Nephron progenitor cell (in vitro differentiated cells): Measurements from ENCODE around the gene NMBR.
"Not testable (repeated sequence)": the region's sequence is repeated elsewhere in the genome, so short reads cannot be mapped to it uniquely, and the experiment has no call there.

Experiments
- DNase-seq: peaks from one replicate; pipeline ENCODE4 v3.0.0; 2021
- H3K27ac Mint-ChIP-seq: 2 replicates; pipeline ENCODE4 v1.8.0; 2021; ENCODE audit warnings: mild to moderate bottlenecking, moderate library complexity, mixed read lengths
- H3K27me3 Mint-ChIP-seq: 2 replicates; pipeline ENCODE4 v1.8.0; 2021; ENCODE audit warnings: mild to moderate bottlenecking, low read depth, mixed read lengths; ENCODE audit not compliant: poor library complexity
- H3K36me3 Mint-ChIP-seq: 2 replicates; pipeline ENCODE4 v1.8.0; 2021; ENCODE audit warnings: low read depth, mixed read lengths
- H3K4me1 Mint-ChIP-seq: 2 replicates; pipeline ENCODE4 v1.8.0; 2021; ENCODE audit warnings: mixed read lengths
- H3K4me3 Mint-ChIP-seq: 2 replicates; pipeline ENCODE4 v1.8.0; 2021; ENCODE audit warnings: mild to moderate bottlenecking, moderate library complexity, mixed read lengths
- H3K9me3 Mint-ChIP-seq: 2 replicates; pipeline ENCODE4 v1.8.0; 2021; ENCODE audit warnings: mild to moderate bottlenecking, moderate library complexity, mixed read lengths
- TF ChIP-seq, protein P1 (sequence below): fragments of 200-600 bp; sonication (generic); IDR thresholded peaks from 2 replicates; pipeline ENCODE4 v1.5.0; 2021; ENCODE audit warnings: antibody characterized with exemption

NMBR gene

DNA sequence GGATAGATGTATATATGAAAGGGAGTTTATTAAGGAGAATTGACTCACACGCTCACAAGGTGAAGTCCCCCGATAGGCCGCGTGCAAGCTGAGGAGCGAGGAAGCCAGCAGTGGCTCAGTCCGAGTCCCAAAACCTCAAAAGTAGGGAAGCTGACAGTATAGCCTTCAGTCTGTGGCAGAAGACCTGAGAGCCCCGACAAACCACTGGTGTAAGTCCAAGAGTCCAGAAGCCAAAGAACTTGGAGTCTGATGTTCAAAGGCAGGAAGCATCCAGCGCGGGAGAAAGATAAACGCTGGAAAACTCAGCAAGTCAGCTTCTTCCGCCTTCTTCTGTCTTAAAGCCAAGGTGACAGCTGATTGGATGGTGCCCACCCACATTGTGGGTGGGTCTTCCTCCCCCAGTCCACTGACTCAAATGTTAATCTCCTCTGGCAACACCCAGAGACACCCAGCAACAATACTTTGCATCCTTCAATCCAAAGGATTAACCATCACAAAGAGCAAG lies 116.8 kb downstream of the NMBR start:
- Mint-ChIP-seq H3K27me3 (no peaks in the 10 kb centered on the region), H3K4me3 (peak overlapping the region; percentile 66), H3K4me1 (no peaks in the 10 kb centered on the region), H3K27ac (no peak overlapping the region), H3K36me3 (no peaks in the 10 kb centered on the region), H3K9me3 (peaks cover 19% of the 10 kb centered on the region)
- TF ChIP-seq, protein P1, sequence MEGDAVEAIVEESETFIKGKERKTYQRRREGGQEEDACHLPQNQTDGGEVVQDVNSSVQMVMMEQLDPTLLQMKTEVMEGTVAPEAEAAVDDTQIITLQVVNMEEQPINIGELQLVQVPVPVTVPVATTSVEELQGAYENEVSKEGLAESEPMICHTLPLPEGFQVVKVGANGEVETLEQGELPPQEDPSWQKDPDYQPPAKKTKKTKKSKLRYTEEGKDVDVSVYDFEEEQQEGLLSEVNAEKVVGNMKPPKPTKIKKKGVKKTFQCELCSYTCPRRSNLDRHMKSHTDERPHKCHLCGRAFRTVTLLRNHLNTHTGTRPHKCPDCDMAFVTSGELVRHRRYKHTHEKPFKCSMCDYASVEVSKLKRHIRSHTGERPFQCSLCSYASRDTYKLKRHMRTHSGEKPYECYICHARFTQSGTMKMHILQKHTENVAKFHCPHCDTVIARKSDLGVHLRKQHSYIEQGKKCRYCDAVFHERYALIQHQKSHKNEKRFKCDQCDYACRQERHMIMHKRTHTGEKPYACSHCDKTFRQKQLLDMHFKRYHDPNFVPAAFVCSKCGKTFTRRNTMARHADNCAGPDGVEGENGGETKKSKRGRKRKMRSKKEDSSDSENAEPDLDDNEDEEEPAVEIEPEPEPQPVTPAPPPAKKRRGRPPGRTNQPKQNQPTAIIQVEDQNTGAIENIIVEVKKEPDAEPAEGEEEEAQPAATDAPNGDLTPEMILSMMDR, result no peak
- DNase-seq, result no peak

DNA sequence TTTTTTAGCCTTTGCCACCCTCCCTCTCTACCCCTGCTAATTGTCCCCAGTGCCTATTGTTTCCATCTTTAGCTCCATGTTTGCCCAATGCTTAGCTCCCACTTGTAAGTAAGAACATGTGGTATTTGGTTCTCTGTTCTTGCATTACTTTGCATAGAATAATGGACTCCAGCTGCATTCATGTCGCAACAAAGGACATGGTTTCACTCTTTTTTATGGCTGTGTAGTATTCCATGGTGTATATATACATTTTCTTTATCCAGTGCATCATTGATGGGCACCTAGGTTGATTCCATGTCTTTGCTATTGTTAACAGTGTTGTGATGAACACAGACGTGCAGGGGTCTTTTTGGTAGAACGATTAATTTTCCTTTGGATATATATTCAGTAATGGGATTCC lies 118.4 kb downstream of the NMBR start:
- H3K4me1 Mint-ChIP-seq, result no peaks in the 10 kb centered on the region
- H3K4me3 Mint-ChIP-seq, result no peak overlapping the region
- no peaks in the 10 kb centered on the region for H3K36me3 Mint-ChIP-seq
- no peak overlapping the region for H3K27ac Mint-ChIP-seq
- no peaks in the 10 kb centered on the region for H3K27me3 Mint-ChIP-seq
- H3K9me3 Mint-ChIP-seq, result peaks cover 19% of the 10 kb centered on the region
- TF ChIP-seq, protein P1, result no peak
- no peak for DNase-seq

DNA sequence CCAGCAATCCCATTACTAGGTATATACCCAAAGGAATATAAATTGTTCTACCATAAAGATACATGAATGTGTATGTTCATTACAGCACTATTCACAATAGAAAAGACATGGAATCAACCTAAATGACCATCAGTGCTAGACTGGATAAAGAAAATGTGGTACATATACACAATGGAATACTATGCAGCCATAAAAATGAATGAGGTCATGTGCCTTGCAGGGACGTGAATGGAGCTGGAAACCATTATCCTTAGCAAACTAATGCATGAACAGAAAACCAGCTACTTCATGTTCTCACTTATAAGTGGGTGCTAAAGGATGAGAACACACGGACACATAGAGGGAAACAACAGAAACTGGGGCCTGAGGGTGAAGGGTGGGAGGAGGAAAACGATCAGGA lies 119.1 kb downstream of the NMBR start:
- H3K27ac Mint-ChIP-seq, DNase-seq, H3K27me3 Mint-ChIP-seq, H3K4me3 Mint-ChIP-seq, H3K36me3 Mint-ChIP-seq, H3K4me1 Mint-ChIP-seq: not testable (repeated sequence)
- peaks cover 19% of the 10 kb centered on the region for H3K9me3 Mint-ChIP-seq

DNA sequence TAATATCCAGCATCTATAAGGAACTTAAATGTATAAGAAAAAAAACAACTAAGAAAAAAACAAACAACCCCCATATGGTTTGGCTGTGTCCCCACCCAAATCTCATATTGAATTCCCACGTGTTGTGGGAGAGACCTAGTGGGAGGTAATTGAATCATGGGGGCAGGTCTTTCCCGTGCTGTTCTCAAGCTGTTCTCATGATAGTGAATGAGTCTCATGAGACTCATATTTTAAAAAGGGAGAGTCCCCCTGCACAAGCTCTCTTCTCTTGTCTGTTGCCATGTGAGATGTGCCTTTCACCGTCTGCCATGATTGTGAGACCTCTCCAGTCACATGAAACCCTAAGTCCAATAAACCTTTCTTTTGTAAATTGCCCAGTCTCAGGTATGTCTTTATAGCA lies 119.8 kb downstream of the NMBR start:
- DNase-seq, result no peak
- TF ChIP-seq, protein P1, result no peak
- Mint-ChIP-seq H3K4me1 (no peaks in the 10 kb centered on the region), H3K4me3 (no peak overlapping the region), H3K36me3 (no peaks in the 10 kb centered on the region), H3K27me3 (no peaks in the 10 kb centered on the region), H3K9me3 (peaks cover 19% of the 10 kb centered on the region), H3K27ac (no peak overlapping the region)

DNA sequence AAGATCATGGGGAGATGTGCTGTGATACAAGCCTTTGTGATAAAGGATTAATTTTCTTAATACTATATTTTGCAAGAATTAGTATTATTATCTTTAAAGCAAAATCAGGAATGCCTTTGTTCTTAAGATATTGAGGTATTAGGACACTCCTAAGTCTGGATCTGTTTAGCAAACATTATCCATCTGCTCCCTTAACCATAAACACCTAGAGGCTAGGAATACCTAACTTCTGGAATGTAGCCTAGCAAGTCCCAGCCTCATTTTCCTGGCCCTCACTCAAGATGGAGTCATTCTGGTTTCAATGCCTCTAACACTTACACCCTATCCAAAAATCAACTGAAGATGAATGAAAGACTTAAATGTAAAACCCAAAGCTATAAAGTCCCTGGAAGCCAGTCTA lies 120.5 kb downstream of the NMBR start:
- TF ChIP-seq, protein P1, result no peak
- no peaks in the 10 kb centered on the region for H3K36me3 Mint-ChIP-seq
- peaks cover 19% of the 10 kb centered on the region for H3K9me3 Mint-ChIP-seq
- H3K27ac Mint-ChIP-seq, result no peak overlapping the region
- no peak for DNase-seq
- no peaks in the 10 kb centered on the region for H3K4me1 Mint-ChIP-seq
- no peaks in the 10 kb centered on the region for H3K27me3 Mint-ChIP-seq
- no peak overlapping the region for H3K4me3 Mint-ChIP-seq
